ENCODE data around the gene NLGN1. TPM values are rescaled to one million over a fixed set of nuclear protein-coding genes. Genes with fewer than 3 reads are reported as not detected.

NLGN1 gene
- total and polyA plus RNA-seq, 2 of the 8 experiments (the other 6 are each of a cell fraction or from before 2014, with no cell fraction given): 7.8 to 14.8 TPM

DNA sequence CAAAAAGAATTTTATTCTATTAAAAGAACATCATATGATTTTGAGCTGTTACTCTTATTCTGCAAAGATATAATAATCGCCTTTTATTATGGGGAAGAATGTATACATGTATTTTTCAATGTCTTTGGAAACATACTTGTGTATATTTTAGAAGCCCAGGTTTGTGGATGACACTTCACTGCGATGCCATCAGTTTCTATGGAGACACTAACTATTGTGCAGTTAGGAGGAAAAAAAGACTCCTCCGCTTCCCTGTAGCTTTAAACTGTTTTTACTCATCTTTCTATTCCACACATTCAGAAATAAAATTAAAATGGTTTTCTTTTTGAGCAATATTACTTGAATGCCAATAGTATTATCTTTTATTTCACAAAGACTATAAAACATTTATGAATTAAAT, 305.0 kb downstream of the NLGN1 start (continued):
- TF ChIP-seq ZNF274 (IDR thresholded peaks at IDR 0.05; ENCODE audit: borderline replicate concordance, extremely low read depth, low read length) (no peak), CBX8 (IDR thresholded peaks at IDR 0.05; ENCODE audit: borderline replicate concordance, low read depth, low read length) (no peak), POLR2AphosphoS5 (IDR thresholded peaks at IDR 0.05; ENCODE audit: low read depth, low read length) (no peak), PHF8 (conservative IDR thresholded peaks at IDR 0.05; ENCODE audit: low read depth, low read length) (no peak), BCL11A (IDR thresholded peaks at IDR 0.05; ENCODE audit: low read depth in 2 of 2, low read length in 2 of 2) (no peak), POU5F1 (IDR thresholded peaks at IDR 0.05; ENCODE audit: low read depth, low read length) (no peak)
